ENCODE measurements around the gene ZNF101.
A peak's percentile ranks its signal among the peaks of the same experiment; 100 is the strongest.

ZNF101 gene

DNA sequence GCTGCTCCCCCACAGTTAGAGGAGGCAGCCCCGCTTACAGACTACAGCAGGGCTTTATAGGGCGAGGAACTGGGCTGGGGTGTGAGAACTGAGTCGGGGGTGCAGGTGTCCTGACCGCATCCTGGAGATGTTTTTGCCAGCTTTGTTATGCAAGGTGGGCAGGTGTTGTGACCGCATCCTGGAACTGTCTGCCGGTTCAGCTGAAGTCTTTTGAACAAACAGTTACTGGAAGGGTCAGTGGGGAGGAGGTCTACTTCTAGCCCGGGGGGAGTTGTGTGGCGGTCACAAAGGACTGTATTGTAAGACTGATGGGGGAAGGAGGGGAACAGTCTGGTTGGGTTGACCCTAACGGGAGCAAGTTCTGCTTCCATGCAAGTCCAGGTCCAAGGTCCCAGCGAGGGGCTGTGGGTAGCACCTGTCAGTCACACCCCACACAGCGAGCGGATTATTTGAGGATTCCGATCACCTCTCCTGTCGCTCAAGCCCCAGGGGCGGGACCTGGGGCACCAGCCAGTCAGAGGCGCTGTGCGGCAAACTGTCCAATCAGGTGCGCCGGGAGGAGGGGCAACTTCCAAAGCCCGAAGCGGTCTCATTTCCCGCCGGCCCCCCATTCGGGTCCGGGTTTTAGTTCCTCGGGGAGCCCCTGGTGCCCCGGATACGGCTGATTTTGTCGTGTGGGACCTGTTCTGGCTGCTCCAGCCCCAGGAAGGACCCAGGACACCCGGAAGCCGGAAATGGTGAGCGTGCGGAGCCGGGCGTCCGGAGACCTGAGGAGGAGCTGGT is at the start of gene ZNF101:
Gene ZNF101 (plus strand): TSS at position 610 of the 783 bp plus-strand sequence. CDS start 125 bp downstream, at position 735.
- peak within 1 kb of the TSS; percentile 68 for H3K27ac ChIP-seq
- TF ChIP-seq CTCF (conservative IDR thresholded peaks at IDR 0.05) = no peak

DNA sequence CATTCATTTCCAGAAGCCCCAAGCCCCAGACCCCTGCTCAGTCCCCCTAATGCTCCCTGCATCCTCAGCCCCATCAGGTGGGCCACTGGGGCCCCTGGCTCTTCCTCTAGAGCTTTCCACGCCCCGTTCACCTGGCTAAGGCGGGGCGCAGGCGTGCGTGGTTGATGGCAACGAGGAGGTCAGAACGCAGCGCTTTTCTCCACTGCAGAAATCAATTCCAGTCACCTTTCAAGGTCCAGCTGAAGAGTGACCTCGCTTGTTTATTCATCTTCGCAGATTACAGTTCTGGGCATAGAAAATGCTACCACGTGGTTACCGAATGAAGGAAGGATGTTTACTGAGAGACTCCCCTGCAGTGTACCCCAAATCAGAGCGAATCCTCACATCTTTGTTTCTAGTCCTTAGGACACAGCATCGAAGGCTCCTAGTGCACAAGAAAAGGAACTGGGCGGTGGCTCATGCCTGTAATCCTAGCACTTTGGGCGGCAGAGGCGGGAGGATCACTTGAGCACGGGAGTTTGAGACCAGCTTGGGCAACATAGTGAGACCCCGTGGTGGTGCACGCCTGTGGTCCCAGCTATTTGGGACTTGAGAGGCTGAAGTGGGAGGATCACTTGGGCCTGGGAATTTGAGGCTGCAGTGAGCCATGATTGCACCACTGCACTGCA is 49.3 kb upstream of the ZNF101 start:
- no peak overlapping the region for H3K27ac ChIP-seq
- TF ChIP-seq CTCF (conservative IDR thresholded peaks at IDR 0.05) = no peak

GRCh38 chr19:19619849-19620210 is 48.8 kb upstream of the ZNF101 start:
- no peak for TF ChIP-seq CTCF (conservative IDR thresholded peaks at IDR 0.05)
- no peak overlapping the region for H3K27ac ChIP-seq

DNA sequence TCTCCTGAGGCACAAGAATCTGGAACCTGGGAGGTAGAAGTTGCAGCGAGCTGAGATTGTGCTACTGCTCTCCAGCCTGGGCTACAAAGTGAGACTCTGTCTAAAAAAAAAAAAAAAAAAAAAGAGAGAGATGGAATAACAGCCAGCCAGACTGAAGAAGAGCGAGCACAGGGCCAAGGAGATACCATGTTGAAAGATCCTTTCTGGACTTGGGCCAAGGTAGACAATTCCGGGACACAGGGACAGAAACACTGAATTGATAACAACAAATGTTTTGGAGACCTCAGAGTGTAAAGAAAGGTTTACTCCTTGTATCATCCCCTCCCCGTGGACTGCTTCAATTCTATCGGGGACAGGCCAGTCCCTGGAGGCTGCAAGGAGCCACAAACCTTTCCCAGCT is 45.3 kb upstream of the ZNF101 start:
- TF ChIP-seq CTCF (conservative IDR thresholded peaks at IDR 0.05) = no peak
- H3K27ac ChIP-seq = no peak overlapping the region

- TF ChIP-seq CTCF (conservative IDR thresholded peaks at IDR 0.05) = no peak
- no peak overlapping the region for H3K27ac ChIP-seq
Observed at GRCh38 chr19:19624032-19624570, 44.5 kb upstream of the ZNF101 start.

DNA sequence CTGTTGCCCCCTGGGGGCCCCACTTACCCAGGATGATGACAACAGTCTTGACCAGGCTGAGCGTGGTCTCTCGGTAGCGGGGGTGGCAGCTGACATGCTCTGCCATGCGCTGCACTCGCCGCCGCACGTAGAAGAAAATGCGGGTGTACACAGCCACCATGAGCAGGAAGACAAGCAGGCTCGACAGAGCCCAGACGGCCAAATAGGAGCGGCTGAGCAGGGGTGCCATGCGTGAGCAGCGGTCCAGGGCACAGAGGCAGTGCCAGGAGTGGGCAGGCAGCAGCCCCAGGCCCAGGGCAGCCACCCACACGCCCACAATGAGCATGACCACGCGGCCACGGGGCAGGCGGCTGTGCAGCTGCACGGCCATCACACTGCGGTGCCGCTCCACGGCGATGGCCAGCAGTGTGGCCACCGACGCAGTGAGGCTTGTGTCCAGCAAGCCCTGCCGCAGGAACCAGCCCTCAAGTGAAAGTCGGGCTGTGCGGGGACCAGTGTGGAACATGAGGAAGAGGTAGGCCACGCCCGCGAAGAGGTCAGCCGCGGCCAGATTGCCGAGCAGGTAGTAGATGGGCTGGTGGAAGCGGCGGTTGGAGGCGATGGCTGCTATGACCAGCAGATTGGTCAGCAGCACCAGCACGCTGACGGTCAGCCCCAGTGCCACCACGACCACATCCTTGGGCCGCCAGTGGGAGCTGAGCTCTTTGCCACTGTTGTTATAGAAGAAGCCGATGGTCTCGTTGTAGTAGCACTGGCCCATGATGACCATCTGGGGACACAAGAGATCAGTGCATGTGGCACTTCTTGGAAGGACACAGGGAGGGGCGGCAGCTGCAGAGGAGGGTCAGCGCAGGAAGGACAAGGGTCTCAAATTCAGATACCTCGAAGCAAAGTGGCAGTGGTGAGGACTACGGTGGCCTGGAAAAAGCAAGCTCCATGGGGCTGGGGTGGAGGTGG is 41.8 kb upstream of the ZNF101 start:
- TF ChIP-seq CTCF (conservative IDR thresholded peaks at IDR 0.05) = no peak

More for the DNA sequence above, 41.8 kb upstream of the ZNF101 start:
- H3K27ac ChIP-seq = no peak overlapping the region

Measured in VCaP (cell line).